ENCODE data around the gene GREB1L. TPM values are rescaled to one million over a fixed set of nuclear protein-coding genes. Genes with fewer than 3 reads are reported as not detected.

Gene GREB1L
- total RNA-seq, 2 experiments from 2014 or later, result not detected

GRCh38 chr18:21215490-21215889 lies 26.5 kb upstream of the GREB1L start:
- no peak overlapping the region for H3K4me3 Mint-ChIP-seq
- ChIA-PET POLR2A (no interaction called here), CTCF (no interaction called here)
- no peak overlapping the region for H3K27ac Mint-ChIP-seq
- Histone ChIP-seq H3K4me3 (ENCODE audit: low read length) (no peak overlapping the region), H3K27me3 (ENCODE audit: control insufficient read depth in 1 of 2, insufficient read depth in 2 of 2, low read length in 2 of 2) (no peaks in the 10 kb centered on the region), H3K4me1 (ENCODE audit: insufficient read depth, low read length) (no peaks in the 10 kb centered on the region), H3K36me3 (ENCODE audit: insufficient read depth, low read length) (no peaks in the 10 kb centered on the region), H3K27ac (ENCODE audit: low read depth in 1 of 2, low read length in 2 of 2) (no peak overlapping the region), H3K9me3 (ENCODE audit: control insufficient read depth in 1 of 2, insufficient read depth in 1 of 2, low read length in 2 of 2) (no peaks in the 10 kb centered on the region)
- H3K9me3 Mint-ChIP-seq, result no peaks in the 10 kb centered on the region
- peaks cover 17% of the 10 kb centered on the region for H3K27me3 Mint-ChIP-seq
- DNase-seq (no peak), ATAC-seq (ENCODE audit: poor library complexity) (no peak)
- no peaks in the 10 kb centered on the region for H3K4me1 Mint-ChIP-seq (ENCODE audit: low read depth)
- intact Hi-C loops (cut with DNase I, micrococcal nuclease), result no loop called here
- TF ChIP-seq, protein P1, sequence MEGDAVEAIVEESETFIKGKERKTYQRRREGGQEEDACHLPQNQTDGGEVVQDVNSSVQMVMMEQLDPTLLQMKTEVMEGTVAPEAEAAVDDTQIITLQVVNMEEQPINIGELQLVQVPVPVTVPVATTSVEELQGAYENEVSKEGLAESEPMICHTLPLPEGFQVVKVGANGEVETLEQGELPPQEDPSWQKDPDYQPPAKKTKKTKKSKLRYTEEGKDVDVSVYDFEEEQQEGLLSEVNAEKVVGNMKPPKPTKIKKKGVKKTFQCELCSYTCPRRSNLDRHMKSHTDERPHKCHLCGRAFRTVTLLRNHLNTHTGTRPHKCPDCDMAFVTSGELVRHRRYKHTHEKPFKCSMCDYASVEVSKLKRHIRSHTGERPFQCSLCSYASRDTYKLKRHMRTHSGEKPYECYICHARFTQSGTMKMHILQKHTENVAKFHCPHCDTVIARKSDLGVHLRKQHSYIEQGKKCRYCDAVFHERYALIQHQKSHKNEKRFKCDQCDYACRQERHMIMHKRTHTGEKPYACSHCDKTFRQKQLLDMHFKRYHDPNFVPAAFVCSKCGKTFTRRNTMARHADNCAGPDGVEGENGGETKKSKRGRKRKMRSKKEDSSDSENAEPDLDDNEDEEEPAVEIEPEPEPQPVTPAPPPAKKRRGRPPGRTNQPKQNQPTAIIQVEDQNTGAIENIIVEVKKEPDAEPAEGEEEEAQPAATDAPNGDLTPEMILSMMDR (IDR thresholded peaks at IDR 0.05), result no peak
- H3K36me3 Mint-ChIP-seq (ENCODE audit: low read depth), result no peaks in the 10 kb centered on the region

DNA sequence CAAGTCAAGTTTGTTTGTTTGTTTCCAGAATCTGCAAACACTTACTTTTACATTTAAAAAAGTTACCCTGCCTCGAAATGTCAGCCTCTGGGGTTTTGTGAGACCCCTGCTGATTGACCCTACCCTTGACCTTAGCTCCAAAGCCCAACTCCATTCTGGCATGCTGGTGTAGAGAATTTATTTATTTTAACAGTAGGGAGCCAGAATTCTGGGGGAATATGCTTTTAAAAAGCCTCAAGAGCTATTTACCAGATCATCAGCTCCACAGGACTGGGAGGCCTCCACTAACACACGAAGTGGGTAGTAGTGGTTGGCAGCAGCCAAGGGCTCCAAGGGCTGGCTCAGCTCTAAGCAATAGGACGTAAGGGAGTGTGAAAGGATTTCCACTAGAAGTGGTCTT lies 23.2 kb upstream of the GREB1L start:
- CTCF ChIA-PET, result no interaction called here
- peaks cover 8% of the 10 kb centered on the region for H3K27me3 Mint-ChIP-seq

DNA sequence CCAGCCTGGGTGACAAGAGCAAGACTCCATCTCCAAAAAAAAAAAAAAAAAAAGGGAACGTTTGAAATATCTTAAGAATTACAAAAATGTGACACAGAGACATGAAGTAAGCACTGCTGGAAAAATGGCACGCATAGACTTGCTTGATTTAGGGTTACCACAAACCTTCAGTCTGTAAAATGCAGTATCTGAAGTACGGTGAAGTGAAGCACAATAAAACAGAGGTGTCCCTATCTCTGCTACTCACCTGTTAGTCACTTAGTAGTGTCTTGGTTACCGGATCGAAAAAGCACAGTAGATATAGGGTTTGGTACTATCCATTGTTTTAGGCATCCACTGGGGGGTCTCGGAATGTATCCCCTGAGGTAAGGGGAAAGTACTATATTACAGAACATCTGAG lies 11.6 kb upstream of the GREB1L start:
- Mint-ChIP-seq H3K4me1 (ENCODE audit: low read depth) (no peaks in the 10 kb centered on the region), H3K27ac (no peak overlapping the region), H3K27me3 (peaks cover 5% of the 10 kb centered on the region), H3K4me3 (no peak overlapping the region), H3K9me3 (peaks cover 3% of the 10 kb centered on the region), H3K36me3 (ENCODE audit: low read depth) (no peaks in the 10 kb centered on the region)
- CTCF ChIA-PET, result no interaction called here
- ATAC-seq (ENCODE audit: poor library complexity), result no peak
- H3K36me3 ChIP-seq (ENCODE audit: insufficient read depth, low read length), result no peaks in the 10 kb centered on the region
- no peak overlapping the region for H3K4me3 ChIP-seq (ENCODE audit: low read length)
- TF ChIP-seq, protein P1 (IDR thresholded peaks at IDR 0.05), result no peak
- intact Hi-C loops (cut with DNase I, micrococcal nuclease), result no loop called here
- H3K4me1 ChIP-seq (ENCODE audit: insufficient read depth, low read length), result no peaks in the 10 kb centered on the region
- no peak for DNase-seq
- no peaks in the 10 kb centered on the region for H3K9me3 ChIP-seq (ENCODE audit: control insufficient read depth in 1 of 2, insufficient read depth in 1 of 2, low read length in 2 of 2)
- POLR2A ChIA-PET, result no interaction called here
- H3K27me3 ChIP-seq (ENCODE audit: control insufficient read depth in 1 of 2, insufficient read depth in 2 of 2, low read length in 2 of 2), result no peaks in the 10 kb centered on the region
- no peak overlapping the region for H3K27ac ChIP-seq (ENCODE audit: low read depth in 1 of 2, low read length in 2 of 2)

More for the DNA sequence above, 23.2 kb upstream of the GREB1L start:
- Histone ChIP-seq H3K27me3 (ENCODE audit: control insufficient read depth in 1 of 2, insufficient read depth in 2 of 2, low read length in 2 of 2) (no peaks in the 10 kb centered on the region), H3K36me3 (ENCODE audit: insufficient read depth, low read length) (no peaks in the 10 kb centered on the region), H3K27ac (ENCODE audit: low read depth in 1 of 2, low read length in 2 of 2) (no peak overlapping the region), H3K4me1 (ENCODE audit: insufficient read depth, low read length) (no peaks in the 10 kb centered on the region), H3K9me3 (ENCODE audit: control insufficient read depth in 1 of 2, insufficient read depth in 1 of 2, low read length in 2 of 2) (no peaks in the 10 kb centered on the region), H3K4me3 (ENCODE audit: low read length) (no peak overlapping the region)
- TF ChIP-seq, protein P1 (IDR thresholded peaks at IDR 0.05), result no peak
- Mint-ChIP-seq H3K36me3 (ENCODE audit: low read depth) (no peaks in the 10 kb centered on the region), H3K27ac (no peak overlapping the region), H3K9me3 (no peaks in the 10 kb centered on the region), H3K4me3 (no peak overlapping the region), H3K4me1 (ENCODE audit: low read depth) (no peaks in the 10 kb centered on the region)
- POLR2A ChIA-PET, result no interaction called here
- no peak for DNase-seq
- no peak for ATAC-seq (ENCODE audit: poor library complexity)
- intact Hi-C loops (cut with DNase I, micrococcal nuclease), result no loop called here
